ENCODE data around the gene ZXDA. TPM values are rescaled to one million over a fixed set of nuclear protein-coding genes. Genes with fewer than 3 reads are reported as not detected.
"Not testable (repeated sequence)": the region's sequence is repeated elsewhere in the genome, so short reads cannot be mapped to it uniquely, and the experiment has no call there.

ZXDA gene
- total RNA-seq, 1 experiment from 2014 or later: 4.0 TPM

DNA sequence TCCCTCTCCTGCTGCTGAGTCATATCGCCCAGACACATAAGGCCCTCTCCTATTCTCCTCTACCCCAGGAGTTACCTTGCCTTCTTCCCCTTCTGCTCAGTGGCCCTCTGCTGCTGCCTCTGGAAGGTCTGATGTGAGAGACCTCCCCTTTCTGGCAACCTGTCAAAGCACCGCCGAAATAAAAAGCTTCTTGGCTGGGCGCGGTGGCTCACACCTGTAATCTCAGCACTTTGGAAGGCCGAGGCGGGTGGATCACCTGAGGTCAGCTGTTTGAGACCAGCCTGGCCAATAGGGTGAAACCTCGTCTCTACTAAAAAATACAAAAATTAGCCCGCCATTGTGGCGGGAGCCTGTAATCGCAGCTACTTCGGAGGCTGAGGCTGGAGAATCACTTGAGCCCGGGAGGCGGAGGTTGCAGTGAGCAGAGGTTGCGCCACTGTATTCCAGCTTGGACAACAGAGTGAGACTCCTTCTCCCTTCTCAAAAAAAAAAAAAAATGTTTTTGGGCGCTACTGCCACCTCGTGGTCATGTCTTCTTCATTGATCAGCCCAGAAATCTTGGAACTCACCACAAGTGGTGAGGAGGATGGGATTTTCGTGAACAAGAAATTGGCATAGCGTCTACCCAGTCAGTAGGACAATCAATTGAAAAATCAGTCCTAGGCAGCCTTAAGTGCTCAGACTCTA is 8.6 kb upstream of the ZXDA start:
- Mint-ChIP-seq H3K36me3 (ENCODE audit: insufficient read depth, unreplicated experiment) (no peaks in the 10 kb centered on the region), H3K27me3 (ENCODE audit: unreplicated experiment) (peaks cover 44% of the 10 kb centered on the region), H3K4me3 (ENCODE audit: low read depth, unreplicated experiment) (peak overlapping the region; percentile 18), H3K4me1 (ENCODE audit: low read depth, unreplicated experiment) (no peaks in the 10 kb centered on the region), H3K27ac (ENCODE audit: unreplicated experiment) (no peak overlapping the region), H3K9me3 (ENCODE audit: low read depth, unreplicated experiment) (no peaks in the 10 kb centered on the region)
- BruUV-seq (replicated peaks): no TSS peak
- intact Hi-C loops (cut with micrococcal nuclease; ENCODE audit: unreplicated experiment): loop anchor here (2.0 kb wide), 1 partner anchor 98 kb away; no protein-coding TSS in a partner anchor
- CTCF ChIA-PET: interaction anchor here (1.0 to 1.1 kb wide), 2 partner anchors 97 to 99 kb away, joined by 4 read pairs; no protein-coding TSS in a partner anchor
- DNase-seq: peak; percentile 60
- TF ChIP-seq, protein P1, sequence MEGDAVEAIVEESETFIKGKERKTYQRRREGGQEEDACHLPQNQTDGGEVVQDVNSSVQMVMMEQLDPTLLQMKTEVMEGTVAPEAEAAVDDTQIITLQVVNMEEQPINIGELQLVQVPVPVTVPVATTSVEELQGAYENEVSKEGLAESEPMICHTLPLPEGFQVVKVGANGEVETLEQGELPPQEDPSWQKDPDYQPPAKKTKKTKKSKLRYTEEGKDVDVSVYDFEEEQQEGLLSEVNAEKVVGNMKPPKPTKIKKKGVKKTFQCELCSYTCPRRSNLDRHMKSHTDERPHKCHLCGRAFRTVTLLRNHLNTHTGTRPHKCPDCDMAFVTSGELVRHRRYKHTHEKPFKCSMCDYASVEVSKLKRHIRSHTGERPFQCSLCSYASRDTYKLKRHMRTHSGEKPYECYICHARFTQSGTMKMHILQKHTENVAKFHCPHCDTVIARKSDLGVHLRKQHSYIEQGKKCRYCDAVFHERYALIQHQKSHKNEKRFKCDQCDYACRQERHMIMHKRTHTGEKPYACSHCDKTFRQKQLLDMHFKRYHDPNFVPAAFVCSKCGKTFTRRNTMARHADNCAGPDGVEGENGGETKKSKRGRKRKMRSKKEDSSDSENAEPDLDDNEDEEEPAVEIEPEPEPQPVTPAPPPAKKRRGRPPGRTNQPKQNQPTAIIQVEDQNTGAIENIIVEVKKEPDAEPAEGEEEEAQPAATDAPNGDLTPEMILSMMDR (IDR thresholded peaks at IDR 0.05; ENCODE audit: unreplicated experiment): peak; percentile 21

DNA sequence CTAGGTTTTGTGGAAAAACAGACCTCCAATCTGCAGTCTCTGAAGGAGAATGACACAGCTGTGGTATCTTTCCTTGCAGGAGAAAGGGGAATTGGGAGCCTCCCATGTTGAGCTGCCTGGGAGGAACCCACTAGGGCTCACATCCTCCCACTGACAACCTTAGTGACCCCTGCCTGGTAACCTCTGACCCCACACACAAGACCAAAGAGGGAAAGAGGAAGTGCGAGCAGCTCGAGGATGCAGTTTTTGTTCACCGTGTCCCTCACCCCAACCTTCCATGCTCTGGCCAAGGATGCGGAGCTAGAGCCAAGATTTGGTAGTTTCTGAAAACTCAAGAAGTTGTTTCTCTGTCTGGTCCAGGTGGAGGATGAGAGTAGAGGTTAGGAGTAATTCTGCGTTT is 5.4 kb upstream of the ZXDA start:
- peaks cover 12% of the 10 kb centered on the region for H3K27me3 Mint-ChIP-seq (ENCODE audit: unreplicated experiment)
- intact Hi-C loops (cut with micrococcal nuclease; ENCODE audit: unreplicated experiment): no loop called here
- CTCF ChIA-PET: no interaction called here
- H3K36me3 Mint-ChIP-seq (ENCODE audit: insufficient read depth, unreplicated experiment): peaks cover 4% of the 10 kb centered on the region
- no TSS peak for BruUV-seq (replicated peaks)
- no peak overlapping the region for H3K27ac Mint-ChIP-seq (ENCODE audit: unreplicated experiment)
- DNase-seq: no peak
- no peaks in the 10 kb centered on the region for H3K9me3 Mint-ChIP-seq (ENCODE audit: low read depth, unreplicated experiment)
- TF ChIP-seq, protein P1 (IDR thresholded peaks at IDR 0.05; ENCODE audit: unreplicated experiment): no peak
- peaks cover 8% of the 10 kb centered on the region for H3K4me1 Mint-ChIP-seq (ENCODE audit: low read depth, unreplicated experiment)
- no peak overlapping the region for H3K4me3 Mint-ChIP-seq (ENCODE audit: low read depth, unreplicated experiment)

GRCh38 chrX:57909595-57910286 is 517 bp downstream of the ZXDA start:
- peak overlapping the region; percentile 63 for H3K4me3 Mint-ChIP-seq (ENCODE audit: low read depth, unreplicated experiment)
- CTCF ChIA-PET: not testable (repeated sequence)

GRCh38 chrX:57908972-57909594 is 1.2 kb downstream of the ZXDA start:
- intact Hi-C loops (cut with micrococcal nuclease; ENCODE audit: unreplicated experiment): loop anchor here (5.0 kb wide), 1 partner anchor 312 kb away; no protein-coding TSS in a partner anchor
- Mint-ChIP-seq H3K4me1 (ENCODE audit: low read depth, unreplicated experiment) (peaks cover 17% of the 10 kb centered on the region), H3K36me3 (ENCODE audit: insufficient read depth, unreplicated experiment) (peaks cover 13% of the 10 kb centered on the region), H3K4me3 (ENCODE audit: low read depth, unreplicated experiment) (peak overlapping the region; percentile 63)
- H3K27ac Mint-ChIP-seq (ENCODE audit: unreplicated experiment); CTCF ChIA-PET; H3K9me3 Mint-ChIP-seq (ENCODE audit: low read depth, unreplicated experiment); BruUV-seq (replicated peaks); DNase-seq; H3K27me3 Mint-ChIP-seq (ENCODE audit: unreplicated experiment): not testable (repeated sequence)

More at GRCh38 chrX:57909595-57910286, 517 bp downstream of the ZXDA start:
- intact Hi-C loops (cut with micrococcal nuclease; ENCODE audit: unreplicated experiment): loop anchor here (5.0 kb wide), 1 partner anchor 312 kb away; no protein-coding TSS in a partner anchor
- DNase-seq: peak; percentile 39
- not testable (repeated sequence) for H3K27me3 Mint-ChIP-seq (ENCODE audit: unreplicated experiment); H3K9me3 Mint-ChIP-seq (ENCODE audit: low read depth, unreplicated experiment); BruUV-seq (replicated peaks); H3K27ac Mint-ChIP-seq (ENCODE audit: unreplicated experiment)
- H3K36me3 Mint-ChIP-seq (ENCODE audit: insufficient read depth, unreplicated experiment): peaks cover 13% of the 10 kb centered on the region
- peaks cover 17% of the 10 kb centered on the region for H3K4me1 Mint-ChIP-seq (ENCODE audit: low read depth, unreplicated experiment)

GRCh38 chrX:57906790-57907189 is 3.5 kb downstream of the ZXDA start:
- TF ChIP-seq, protein P1 (IDR thresholded peaks at IDR 0.05; ENCODE audit: unreplicated experiment): no peak
- intact Hi-C loops (cut with micrococcal nuclease; ENCODE audit: unreplicated experiment): loop anchor here (5.0 kb wide), 1 partner anchor 309 kb away; no protein-coding TSS in a partner anchor
- Mint-ChIP-seq H3K27ac (ENCODE audit: unreplicated experiment) (peak overlapping the region; percentile 24), H3K4me1 (ENCODE audit: low read depth, unreplicated experiment) (peaks cover 17% of the 10 kb centered on the region), H3K9me3 (ENCODE audit: low read depth, unreplicated experiment) (no peaks in the 10 kb centered on the region), H3K4me3 (ENCODE audit: low read depth, unreplicated experiment) (no peak overlapping the region), H3K36me3 (ENCODE audit: insufficient read depth, unreplicated experiment) (peaks cover 13% of the 10 kb centered on the region), H3K27me3 (ENCODE audit: unreplicated experiment) (no peaks in the 10 kb centered on the region)
- BruUV-seq (replicated peaks): no TSS peak
- CTCF ChIA-PET: no interaction called here
- no peak for DNase-seq
